ENCODE results near the gene MAP3K6.

MAP3K6 gene

DNA sequence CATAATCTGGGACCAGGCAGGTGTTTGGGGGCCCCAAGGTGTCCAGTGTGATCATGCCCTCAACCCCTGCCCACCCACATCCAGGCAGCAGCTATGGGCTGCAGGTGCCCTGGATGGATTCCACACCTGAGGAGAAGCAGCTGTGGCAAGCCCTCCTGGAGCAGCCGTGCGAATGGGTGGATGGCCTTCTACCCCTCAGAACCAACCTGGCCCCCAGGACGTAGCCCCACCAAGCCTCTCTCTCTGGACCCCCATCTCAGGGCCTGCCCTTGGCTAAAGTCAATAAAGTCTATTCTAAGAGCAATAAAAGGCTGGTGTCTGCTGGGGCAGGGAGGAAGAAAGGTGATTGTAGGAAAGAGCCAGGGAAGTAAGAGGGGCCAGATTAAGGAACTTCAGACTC, 13.1 kb downstream of the MAP3K6 start:
- DNase-seq = no peak

DNA sequence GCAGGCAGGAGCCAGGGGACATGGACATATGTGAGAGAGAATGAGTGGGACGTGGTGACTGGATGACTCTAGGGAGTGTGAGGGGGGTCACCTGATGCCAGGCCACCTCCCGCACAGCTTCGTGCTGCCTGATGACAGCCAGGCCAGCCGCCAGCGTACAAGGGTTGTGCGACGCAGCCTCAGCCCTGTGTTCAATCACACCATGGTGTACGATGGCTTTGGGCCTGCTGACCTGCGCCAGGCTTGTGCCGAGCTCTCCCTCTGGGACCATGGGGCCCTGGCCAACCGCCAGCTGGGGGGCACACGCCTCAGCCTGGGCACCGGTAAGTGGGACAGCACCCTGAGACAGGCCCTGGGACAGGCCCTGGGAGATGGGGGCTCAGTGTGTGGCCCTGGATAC, 13.6 kb downstream of the MAP3K6 start:
- no peak for DNase-seq

DNA sequence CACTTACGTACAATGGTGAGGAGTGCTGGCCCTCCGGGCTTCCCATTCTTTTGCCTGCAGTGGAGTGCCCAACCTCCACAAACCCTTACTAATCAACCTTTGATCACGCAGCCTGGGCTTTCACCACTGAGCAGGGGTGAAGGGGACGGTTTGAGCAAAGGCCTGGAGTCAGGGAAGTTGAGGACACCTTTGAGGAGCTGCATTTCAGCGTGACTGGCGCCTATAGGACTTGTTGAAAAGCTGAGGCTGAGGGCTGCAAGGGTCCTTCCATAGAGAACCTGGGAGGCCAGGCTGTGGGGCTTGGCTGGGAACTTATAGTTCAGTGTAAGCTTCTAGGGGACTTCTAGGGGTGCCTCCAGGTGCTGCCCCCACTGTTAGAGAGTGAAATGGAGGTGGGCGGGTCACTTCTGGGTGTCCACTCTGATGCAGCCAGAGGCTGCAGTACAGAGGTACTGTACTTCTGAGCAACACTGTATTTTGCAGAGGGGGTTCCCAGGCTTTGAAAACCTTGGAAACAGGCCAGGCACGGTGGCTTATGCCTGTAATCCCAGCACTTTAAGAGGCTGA, 15.1 kb downstream of the MAP3K6 start:
- DNase-seq = no peak

DNA sequence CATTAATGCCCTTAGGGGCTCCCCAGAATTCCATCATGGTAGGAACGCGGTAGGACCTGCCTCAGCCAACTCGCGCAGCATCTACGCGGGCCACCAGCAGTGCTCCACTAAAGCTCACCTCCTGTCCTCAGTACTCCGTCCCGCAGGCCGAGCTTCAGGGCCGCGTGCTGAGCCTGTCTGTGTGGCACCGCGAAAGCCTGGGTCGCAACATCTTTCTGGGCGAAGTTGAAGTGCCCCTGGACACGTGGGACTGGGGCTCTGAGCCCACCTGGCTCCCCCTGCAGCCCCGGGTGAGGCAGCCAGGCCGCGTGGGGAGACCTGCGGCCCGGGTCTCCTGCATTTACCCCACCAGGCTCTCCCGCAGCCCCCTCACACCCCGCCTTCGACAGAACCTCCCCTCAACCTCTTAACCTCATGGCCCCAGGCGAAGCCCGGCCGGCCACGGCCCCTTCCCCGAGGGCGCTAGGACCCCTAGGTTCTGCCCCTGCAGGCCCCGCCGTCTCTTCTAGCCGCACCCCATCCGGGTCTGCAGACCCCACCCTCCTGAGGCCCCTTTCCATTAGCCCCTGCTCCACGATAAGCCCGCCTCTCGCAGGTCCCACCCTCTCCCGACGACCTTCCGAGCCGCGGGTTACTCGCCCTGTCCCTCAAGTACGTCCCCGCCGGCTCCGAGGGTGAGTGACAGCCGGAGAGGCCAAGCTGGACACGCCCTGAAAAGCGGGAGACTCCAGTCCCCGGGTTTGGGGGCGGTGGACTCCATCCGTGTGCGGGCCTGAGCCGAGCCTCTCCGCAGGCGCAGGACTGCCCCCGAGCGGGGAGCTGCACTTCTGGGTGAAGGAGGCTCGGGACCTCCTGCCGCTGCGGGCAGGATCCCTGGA, 15.9 kb downstream of the MAP3K6 start:
- no peak for DNase-seq

DNA sequence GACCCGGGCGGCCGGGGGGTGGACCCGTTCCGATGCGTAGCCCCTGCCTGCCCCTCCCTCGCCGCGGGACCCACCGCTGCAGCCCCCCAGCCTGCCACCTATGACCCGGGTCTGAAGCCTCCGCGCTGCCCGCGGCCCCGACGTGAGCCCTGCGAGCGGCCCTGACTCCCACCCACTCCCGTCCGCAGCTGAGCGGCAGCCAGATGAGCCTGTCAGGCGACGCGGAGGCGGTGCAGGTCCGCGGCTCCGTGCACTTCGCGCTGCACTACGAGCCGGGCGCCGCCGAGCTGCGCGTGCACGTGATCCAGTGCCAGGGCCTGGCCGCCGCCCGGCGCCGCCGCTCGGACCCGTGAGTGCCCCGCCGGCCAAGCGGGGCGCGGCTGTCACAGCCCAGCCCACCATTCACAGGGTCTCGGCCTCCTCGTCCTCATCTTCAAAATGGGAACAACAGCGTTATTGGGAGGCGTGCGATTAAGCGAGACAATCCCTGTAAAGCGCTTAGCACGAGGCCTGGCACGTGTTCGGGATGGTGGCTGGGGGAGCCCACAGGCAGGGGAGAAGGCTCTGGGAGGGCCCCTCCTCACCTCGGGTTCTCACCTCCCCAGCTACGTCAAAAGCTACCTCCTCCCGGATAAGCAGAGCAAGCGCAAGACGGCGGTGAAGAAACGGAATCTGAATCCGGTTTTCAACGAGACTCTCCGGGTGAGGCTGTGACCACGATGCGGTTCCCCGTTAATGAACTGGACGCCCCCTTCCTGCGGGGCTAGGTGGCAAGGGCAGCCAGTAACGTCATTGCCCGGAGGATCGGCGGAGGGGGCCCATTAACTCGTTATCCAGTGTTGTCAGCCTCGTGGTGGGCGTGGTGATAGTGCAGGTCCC, 16.7 kb downstream of the MAP3K6 start:
- no peak for DNase-seq

DNA sequence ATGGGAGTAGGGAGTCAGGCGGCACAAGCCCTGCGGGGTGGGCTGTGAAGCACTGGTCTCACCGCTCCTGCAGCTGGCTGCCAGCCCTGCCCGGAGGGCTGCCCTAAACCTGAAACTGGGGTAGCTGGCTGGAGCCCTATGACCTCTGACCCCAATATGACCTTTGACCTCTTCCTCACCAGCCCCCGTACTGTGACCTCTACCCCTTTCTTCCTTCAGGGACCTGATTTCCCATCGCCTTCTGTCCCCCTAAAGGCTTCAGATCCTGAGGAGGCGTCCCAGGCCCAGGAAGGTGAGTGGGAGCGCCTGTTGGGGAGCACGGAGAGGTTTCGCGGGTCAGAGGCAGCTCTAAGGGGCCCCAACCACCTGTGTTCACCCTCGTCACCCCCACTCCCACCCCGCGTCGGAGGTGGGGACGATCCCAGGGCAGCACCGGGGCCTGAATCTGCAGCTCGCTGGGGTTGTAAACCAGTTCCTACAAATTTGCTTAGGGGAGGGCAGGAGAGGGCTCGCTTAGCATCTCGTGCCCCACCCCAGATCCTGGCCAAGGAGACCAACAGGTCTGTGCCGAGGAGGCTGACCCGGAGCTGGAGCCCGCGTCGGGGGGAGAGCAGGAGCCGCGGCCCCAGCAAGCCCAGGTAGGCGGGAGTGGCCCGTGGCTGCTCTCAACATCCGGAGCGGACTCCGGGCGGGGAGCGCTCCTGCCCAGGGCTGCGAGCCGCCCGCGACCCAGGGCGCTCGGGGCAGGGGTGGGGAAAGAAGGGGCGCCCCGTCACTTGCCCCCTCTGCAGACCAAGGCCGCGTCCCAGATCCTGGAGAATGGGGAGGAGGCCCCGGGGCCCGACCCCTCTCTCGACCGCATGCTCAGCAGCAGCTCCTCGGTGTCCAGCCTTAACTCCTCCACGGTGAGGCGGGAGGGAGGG, 17.6 kb downstream of the MAP3K6 start:
- no peak for DNase-seq

DNA sequence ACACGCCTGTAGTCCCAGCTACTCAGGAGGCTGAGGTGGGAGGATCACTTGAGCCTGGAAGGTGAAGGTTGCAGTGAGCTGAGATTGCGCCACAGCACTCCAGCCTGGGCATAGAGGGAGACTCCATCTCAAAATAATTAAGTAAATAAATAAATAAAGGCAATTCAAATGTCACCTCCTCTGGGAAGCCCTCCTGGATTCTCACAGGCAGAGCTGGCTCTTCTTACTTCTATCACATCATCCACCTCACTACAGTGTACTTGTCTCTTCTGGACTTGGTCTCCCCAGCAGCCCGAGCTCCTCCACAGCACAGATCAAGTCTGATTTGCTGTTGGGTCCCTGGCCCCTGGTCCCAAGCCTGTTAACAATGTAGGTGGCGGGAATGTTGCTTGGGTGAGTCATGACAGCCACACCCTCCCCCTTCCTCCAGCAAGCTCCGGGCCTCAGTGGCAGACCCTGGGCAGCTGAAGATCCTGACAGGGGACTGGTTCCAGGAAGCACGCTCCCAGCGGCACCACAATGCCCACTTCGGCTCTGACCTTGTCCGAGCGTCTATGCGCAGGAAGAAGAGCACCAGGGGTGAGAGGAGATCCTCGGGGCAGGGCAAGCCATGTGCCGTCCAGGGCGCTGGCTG, 19.7 kb downstream of the MAP3K6 start:
- DNase-seq = no peak

DNA sequence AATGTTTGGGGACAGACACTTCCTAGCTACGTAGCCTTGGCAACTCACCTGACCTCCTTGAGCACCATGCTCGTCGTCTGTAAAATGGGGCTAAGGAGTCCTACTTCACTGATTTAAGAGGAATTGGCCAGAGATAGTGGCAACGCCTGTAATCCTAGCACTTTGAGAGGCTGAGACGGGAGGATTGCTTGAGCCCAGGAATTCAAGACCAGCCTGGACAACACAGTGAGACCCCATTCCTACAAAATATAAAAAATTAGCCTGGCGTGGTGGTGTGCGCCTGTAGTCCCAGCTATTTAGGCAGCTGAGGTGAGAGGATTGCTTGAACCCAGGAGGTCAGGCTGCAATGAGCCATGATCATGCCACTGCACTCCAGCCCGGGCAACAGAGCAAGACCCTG, 20.4 kb downstream of the MAP3K6 start:
- no peak for DNase-seq

DNA sequence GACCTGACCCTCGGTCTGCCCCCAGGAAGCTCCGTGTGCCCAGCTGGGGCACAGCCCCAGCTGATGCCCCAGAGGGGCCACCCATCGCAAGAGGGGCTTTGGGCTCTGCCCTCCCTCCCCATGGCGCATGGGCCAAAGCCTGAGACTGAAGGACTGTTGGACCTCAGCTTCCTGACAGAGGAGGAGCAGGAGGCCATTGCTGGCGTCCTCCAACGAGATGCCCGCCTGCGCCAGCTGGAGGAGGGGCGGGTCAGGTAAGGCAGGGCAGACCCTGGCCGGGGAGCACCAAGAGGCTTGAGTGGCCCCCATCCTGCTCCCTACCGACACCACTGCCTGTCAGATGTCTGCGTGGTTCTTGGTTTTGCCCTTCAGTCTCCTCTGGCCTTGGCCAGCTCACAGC, 21.5 kb downstream of the MAP3K6 start:
- no peak for DNase-seq

DNA sequence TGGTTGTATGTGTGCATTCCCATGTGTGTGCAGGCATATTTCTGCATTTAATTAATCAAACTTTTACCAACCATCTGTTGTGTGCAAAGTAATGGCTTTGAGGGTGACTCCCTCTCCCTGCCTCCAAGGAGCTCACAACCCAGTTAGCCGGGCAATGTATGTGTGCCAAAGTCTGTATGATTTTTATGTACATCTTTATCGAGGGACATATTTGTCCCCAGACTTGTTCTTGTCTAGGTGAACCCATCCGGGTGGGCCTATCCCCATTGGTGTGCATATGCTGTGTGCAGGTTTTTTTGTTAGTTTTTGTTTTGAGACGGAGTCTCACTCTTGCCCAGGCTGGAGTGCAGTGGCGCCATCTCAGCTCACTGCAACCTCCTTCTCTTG, 23.1 kb downstream of the MAP3K6 start:
- DNase-seq = no peak

DNA sequence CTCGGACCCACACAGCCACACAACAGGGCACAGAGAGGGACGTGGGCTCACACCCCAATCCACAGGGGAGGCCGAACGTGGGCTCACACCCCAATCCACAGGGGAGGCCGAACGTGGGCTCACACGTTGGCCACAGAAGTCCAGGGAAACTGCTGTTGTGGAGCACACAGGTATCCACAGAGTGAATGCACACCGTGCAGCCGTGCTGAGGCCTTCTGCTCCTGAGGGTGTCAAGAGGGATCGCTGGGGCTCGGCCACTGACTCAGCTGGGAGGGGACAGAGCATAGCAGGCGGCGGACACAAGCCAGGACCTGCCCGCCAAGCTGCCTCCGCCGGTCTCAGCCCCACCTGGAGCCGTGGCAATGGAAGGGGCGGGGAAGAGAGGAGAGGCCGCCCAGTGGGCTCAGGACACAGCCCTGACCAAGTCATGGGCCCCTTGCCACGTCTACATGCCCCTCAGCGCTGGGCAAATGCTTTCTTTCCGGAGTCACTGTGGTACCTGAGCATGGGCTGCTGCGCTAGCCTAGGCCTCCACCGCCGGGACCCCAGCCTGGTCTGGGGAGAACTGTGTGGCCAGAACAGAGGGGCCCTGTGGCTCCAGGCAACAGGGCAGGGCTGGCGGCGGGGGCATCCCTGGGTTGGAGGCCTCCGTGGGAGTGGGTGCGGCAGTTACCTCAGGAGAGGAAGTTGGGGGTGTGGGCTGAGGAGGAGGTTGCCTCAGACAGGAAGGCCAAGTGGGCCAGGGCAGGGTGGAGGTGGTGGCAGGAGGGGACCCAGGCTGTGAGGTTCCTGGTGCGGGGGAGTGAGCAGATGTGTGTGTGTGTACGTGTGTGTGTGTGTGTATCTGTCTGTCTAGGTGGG, 23.8 kb downstream of the MAP3K6 start:
- peak; percentile 52 for DNase-seq

DNA sequence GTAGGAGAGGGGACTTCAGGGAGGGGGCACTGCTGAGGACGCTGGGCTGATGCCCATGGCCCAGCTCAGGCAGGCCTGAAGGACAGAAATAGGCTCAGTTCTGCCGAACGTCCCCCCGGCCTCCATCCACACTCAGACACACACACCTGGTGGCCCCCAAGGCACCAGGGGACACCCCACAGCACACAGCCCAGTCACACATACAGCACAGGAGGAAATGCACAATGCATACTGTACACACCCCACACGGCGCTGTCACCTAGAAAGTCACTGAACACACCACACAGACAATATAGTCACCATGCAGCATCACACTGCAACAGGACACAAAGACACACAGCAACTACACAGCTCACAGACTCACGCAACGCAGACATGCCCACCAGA, 24.4 kb downstream of the MAP3K6 start:
- DNase-seq = no peak

DNA sequence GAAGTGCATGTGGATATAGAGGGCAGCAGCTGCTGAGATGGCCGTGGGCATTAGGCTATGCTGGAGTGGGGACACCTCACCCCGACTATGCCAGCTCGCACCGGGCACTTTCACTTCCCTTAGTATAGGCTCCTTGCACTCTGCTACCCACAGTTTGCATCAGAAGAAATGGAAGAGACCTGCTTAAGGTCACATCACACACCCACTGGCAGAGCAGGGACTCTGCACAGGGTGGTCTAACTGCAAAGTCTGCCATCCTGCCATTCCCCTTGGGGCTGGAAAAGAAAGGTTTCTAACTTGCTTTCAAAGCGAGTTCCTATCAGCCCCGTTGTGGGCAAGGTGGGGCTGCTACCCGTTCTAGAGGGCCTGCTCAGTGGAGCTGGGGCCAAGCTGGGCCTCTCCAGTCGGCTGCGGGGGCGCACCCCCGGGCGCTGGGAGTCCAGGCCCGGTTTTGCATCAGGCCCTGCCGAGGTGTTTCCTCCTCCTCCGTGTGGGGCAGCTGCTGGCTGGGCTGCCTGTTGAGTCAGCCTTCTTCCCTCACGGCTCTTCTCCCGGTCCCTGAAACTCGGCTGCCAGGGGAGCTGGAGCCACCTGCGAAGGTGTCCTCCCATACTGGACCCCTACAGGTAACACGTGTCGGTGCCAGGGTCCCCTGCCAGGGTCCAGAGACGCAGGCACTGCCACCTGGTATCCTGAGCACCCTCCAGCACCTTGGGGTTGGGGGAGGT, 25.1 kb downstream of the MAP3K6 start, which contains the start of gene SYTL1:
TSS of gene SYTL1 (plus strand) at position 498 of the 728 bp plus-strand sequence. CDS start 3,313 bp downstream, outside the sequence.
- DNase-seq = peak; percentile 61

DNA sequence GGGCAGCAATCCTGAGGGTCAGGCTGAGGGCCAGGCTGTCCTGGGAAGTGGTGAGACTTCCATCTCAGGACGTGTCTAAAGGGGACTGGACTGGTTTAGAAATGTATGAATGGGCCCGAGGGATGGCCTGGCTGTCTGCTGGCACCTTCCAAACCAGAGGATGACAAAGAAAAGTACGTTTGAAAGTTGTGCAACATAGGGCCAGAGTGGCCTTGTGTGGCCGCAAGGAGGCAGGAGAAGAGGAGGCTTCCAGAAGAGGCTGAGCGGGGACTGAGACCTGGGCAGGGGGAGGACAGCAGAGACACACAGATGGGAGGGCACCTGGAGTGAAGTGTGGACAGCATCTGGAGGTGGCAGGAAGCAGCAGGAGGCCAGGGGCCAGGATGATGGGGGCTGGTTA, 27.5 kb downstream of the MAP3K6 start:
- no peak for DNase-seq

DNA sequence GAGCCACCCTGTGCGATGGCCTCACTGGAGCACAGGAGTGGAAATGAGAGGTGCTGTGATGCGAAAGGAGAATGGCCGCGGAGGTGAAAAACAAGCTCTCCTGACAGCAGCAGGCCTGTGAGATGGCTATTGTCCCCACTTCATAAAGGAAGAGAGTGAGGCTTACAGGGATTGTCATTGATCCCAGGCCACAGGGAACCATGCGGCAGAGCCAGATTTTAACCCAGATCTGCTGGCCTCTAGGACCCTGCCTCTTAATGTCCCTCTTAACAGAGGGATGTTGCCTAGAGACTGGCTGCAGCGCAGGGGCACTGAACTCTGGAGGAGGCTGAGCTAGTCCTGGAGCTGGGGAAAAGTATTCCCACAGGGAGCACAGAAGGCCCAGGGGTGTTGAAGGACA, 28.0 kb downstream of the MAP3K6 start:
- no peak for DNase-seq

DNA sequence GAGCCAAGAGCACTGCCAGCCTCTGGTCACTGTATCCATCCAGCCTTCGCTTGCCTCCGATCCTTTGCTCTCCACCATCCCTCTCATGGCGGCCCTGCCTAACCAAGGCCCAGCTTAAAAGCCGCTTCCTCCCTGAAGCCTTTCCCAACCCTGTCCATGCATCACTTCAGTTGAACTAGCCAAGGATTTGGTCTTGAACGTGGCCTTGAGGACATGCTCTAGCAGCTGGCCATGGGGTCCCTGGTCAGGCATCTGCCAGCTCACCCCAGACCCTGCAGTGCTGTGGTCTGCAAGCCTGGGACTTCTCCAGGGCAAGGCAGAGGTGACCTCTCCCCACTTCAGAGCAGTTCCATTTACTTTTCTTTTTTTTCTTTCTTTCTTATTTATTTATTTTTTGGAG, 30.0 kb downstream of the MAP3K6 start:
- no peak for DNase-seq

DNA sequence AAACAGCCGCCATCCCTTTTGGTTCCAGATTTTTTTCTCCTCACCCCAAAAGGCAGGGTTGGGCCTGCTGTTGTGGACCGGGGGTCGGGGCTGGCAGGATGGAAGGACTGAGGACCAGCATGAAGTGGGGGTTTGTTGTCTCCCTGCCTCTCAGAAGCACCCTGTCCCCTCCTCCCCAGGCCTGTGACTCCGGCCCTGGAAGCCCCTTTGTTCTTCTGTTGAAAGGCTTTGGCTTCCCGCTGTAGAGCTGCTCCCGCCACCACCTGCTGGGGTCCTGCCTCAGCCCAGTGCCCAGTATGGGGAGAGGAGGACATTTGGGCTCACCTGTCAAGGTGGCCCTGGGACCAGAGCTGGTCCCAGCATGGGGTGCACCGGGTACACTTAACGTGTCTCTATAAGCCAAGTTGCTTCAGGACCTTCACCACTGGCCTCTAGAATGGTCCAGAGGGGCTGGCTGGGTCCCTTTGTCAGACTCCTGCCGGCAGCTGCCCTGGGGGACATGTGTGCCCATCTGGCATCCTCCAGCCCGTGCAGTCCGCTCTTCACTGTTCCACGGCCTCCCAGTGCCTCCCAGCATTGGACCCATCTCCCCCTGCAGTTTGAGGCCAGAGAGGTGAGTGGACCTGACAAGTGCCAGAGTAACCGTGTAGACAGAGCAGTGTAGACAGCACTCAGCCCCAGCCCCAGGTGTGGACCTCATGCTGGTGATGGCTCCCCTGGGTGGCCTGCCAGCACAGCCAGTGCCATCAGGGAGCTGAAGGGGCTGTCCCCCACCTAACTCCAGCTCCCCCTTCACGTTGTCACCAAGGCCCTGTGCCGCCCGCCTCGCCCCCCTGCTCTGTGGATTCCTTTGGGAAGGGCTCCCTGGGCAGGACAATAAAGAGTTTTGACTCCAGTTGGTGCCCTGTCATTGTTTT, 31.0 kb downstream of the MAP3K6 start:
- no peak for DNase-seq

DNA sequence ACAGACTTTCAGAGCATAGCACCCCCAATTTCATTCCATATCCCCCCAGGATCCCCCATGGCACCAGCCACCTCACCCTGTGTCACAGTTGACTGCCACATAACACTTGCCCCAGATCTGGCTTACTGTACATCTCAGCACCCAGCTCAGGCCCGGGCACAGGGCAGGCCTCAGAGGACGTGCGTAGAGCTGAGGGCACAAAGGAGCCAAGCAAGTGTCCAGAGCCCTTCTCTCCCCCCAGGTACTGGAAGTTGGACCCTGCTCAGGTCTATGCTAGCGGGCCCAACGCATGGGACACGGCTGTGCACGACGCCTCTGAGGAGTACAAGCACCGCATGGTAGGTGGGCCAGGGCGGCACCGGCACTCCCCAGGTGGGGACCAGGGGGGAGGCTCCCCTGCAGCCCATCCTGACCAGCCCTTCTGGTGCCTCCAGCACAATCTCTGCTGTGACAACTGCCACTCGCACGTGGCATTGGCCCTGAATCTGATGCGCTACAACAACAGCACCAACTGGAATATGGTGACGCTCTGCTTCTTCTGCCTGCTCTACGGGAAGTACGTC, 33.0 kb downstream of the MAP3K6 start:
- DNase-seq = no peak

Measured in activated gamma-delta T cell (primary cell).